GM19043 (cell line): ENCODE results near the gene SLC17A8.

Experiments
- ATAC-seq: cut with Tn5 transposase; IDR thresholded peaks from one replicate; pipeline ENCODE4 v1.9.1; 2021; ENCODE audit warnings: low read depth; ENCODE audit not compliant: unreplicated experiment

Gene SLC17A8

DNA sequence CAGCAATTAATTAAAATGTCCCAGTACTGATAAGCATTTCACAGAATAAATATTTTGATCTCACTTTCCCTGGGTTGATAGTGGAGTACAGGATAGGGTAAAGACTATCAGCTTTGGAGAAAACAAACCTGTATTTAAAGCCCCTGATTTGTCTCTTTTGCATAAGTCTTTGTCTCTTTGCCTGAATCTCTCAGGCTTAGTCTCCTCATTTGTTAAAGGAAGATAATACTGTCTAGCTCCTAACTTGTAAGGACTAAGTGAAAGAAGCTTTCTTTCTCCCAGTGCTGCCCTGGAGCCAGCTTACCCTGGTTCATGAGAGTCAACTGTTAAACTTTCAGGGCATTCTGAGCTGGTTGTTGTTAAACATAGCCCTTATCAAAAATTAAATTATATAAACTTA lies 111.3 kb downstream of the SLC17A8 start:
- ATAC-seq, result no peak
